BLaER1 treated with 17β-estradiol and CSF1 and Interleukin-3, amounts not matched to agents 10 nM and 100 nM (cell line): Measurements from ENCODE around the gene ATXN7L1.

Experiments
- H3K27ac ChIP-seq, 11 experiments: shearing (Covaris generic); formaldehyde crosslinking; 2 replicates each; pipeline ENCODE4 v1.8.1; 2022
- H3K27me3 ChIP-seq, 11 experiments: shearing (Covaris generic); formaldehyde crosslinking; 2 replicates each; pipeline ENCODE4 v1.8.1; 2022
- H3K36me3 ChIP-seq, 11 experiments: shearing (Covaris generic); formaldehyde crosslinking; 2 replicates each; pipeline ENCODE4 v1.8.1; 2022
- H3K4me1 ChIP-seq, 10 experiments: shearing (Covaris generic); formaldehyde crosslinking; 2 replicates each; pipeline ENCODE4 v1.8.1; 2022
- H3K4me2 ChIP-seq, 11 experiments: shearing (Covaris generic); formaldehyde crosslinking; 2 replicates each; pipeline ENCODE4 v1.8.1; 2022
- H3K4me3 ChIP-seq, 10 experiments: shearing (Covaris generic); formaldehyde crosslinking; 2 replicates each; pipeline ENCODE4 v1.8.1; 2022
- H3K9ac ChIP-seq, 11 experiments: shearing (Covaris generic); formaldehyde crosslinking; 2 replicates each; pipeline ENCODE4 v1.8.1; 2022
- H3K9me3 ChIP-seq, 11 experiments: shearing (Covaris generic); formaldehyde crosslinking; replicated peaks in 1 of 11; 2 replicates each; pipeline ENCODE4 v1.8.1; 2022
- H4K20me1 ChIP-seq, 11 experiments: shearing (Covaris generic); formaldehyde crosslinking; 2 replicates each; pipeline ENCODE4 v1.8.1; 2022
- Cebpa-rat ChIP-seq, 11 experiments: shearing (Covaris generic); IDR thresholded peaks; 2 replicates each; pipeline ENCODE4 v1.8.1; 2022

Gene ATXN7L1

GRCh38 chr7:105871142-105871541, 5.3 kb downstream of the ATXN7L1 start:
- peaks cover 12 to 28% (median 21%) of the 10 kb centered on the region in 10 experiments for H3K4me1 ChIP-seq
- H3K4me2 ChIP-seq = no peak overlapping the region
- no peaks in the 10 kb centered on the region for H3K27me3 ChIP-seq
- no peak overlapping the region for H3K4me3 ChIP-seq
- H3K36me3 ChIP-seq = peaks cover 0 to 38% (median 5%) of the 10 kb centered on the region in 11 experiments; a peak in 8 of 22 replicates
- no peak overlapping the region for H3K27ac ChIP-seq
- H3K9me3 ChIP-seq = peaks cover 0 to 16% (median 7%) of the 10 kb centered on the region in 11 experiments; a peak in 7 of 22 replicates
- H3K9ac ChIP-seq = no peak overlapping the region
- TF ChIP-seq Cebpa-rat (IDR thresholded peaks at IDR 0.05) = no peak
- peaks cover 0 to 11% (median 0%) of the 10 kb centered on the region in 11 experiments; a peak in 2 of 22 replicates for H4K20me1 ChIP-seq

GRCh38 chr7:105866102-105866801, 10.1 kb downstream of the ATXN7L1 start:
- Histone ChIP-seq H3K4me2 (no peak overlapping the region), H3K9me3 (peaks cover 0 to 16% (median 7%) of the 10 kb centered on the region in 11 experiments; a peak in 7 of 22 replicates), H3K36me3 (peaks cover 0 to 43% (median 0%) of the 10 kb centered on the region in 11 experiments; a peak in 5 of 22 replicates), H3K27ac (no peak overlapping the region), H3K4me1 (peaks cover 0 to 18% (median 13%) of the 10 kb centered on the region in 10 experiments; a peak in 15 of 20 replicates), H3K4me3 (no peak overlapping the region), H3K9ac (no peak overlapping the region), H3K27me3 (no peaks in the 10 kb centered on the region), H4K20me1 (peaks cover 0 to 34% (median 5%) of the 10 kb centered on the region in 11 experiments; a peak in 11 of 22 replicates)
- TF ChIP-seq Cebpa-rat (IDR thresholded peaks at IDR 0.05) = no peak

GRCh38 chr7:105863876-105864275, 12.5 kb downstream of the ATXN7L1 start:
- Histone ChIP-seq H3K4me2 (no peak overlapping the region), H3K27ac (no peak overlapping the region), H3K4me3 (no peak overlapping the region), H3K27me3 (no peaks in the 10 kb centered on the region), H3K9me3 (peaks cover 0 to 6% (median 2%) of the 10 kb centered on the region in 11 experiments; a peak in 5 of 22 replicates), H4K20me1 (peaks cover 0 to 38% (median 5%) of the 10 kb centered on the region in 11 experiments; a peak in 11 of 22 replicates), H3K9ac (no peak overlapping the region), H3K4me1 (peaks cover 0 to 18% (median 13%) of the 10 kb centered on the region in 10 experiments; a peak in 15 of 20 replicates), H3K36me3 (peaks cover 0 to 37% (median 0%) of the 10 kb centered on the region in 11 experiments; a peak in 5 of 22 replicates)
- no peak for TF ChIP-seq Cebpa-rat (IDR thresholded peaks at IDR 0.05)

GRCh38 chr7:105862770-105863169, 13.6 kb downstream of the ATXN7L1 start:
- H3K9me3 ChIP-seq = no peaks in the 10 kb centered on the region
- no peak overlapping the region for H3K9ac ChIP-seq
- no peak overlapping the region for H3K4me3 ChIP-seq
- peaks cover 1 to 12% (median 8%) of the 10 kb centered on the region in 10 experiments; a peak in 16 of 20 replicates for H3K4me1 ChIP-seq
- peaks cover 0 to 38% (median 5%) of the 10 kb centered on the region in 11 experiments; a peak in 12 of 22 replicates for H4K20me1 ChIP-seq
- peaks cover 0 to 29% (median 0%) of the 10 kb centered on the region in 11 experiments; a peak in 4 of 22 replicates for H3K36me3 ChIP-seq
- no peak overlapping the region for H3K27ac ChIP-seq
- TF ChIP-seq Cebpa-rat (IDR thresholded peaks at IDR 0.05) = no peak
- no peaks in the 10 kb centered on the region for H3K27me3 ChIP-seq
- H3K4me2 ChIP-seq = no peak overlapping the region

GRCh38 chr7:105862276-105862675, 14.1 kb downstream of the ATXN7L1 start:
- Histone ChIP-seq H3K9ac (no peak overlapping the region), H3K4me3 (no peak overlapping the region), H4K20me1 (peaks cover 0 to 38% (median 5%) of the 10 kb centered on the region in 11 experiments; a peak in 12 of 22 replicates), H3K9me3 (no peaks in the 10 kb centered on the region), H3K36me3 (peaks cover 0 to 24% (median 0%) of the 10 kb centered on the region in 11 experiments; a peak in 4 of 22 replicates), H3K4me2 (no peak overlapping the region), H3K4me1 (peaks cover 0 to 7% (median 5%) of the 10 kb centered on the region in 10 experiments; a peak in 12 of 20 replicates), H3K27ac (no peak overlapping the region), H3K27me3 (no peaks in the 10 kb centered on the region)
- TF ChIP-seq Cebpa-rat (IDR thresholded peaks at IDR 0.05) = no peak

GRCh38 chr7:105861224-105861623, 15.2 kb downstream of the ATXN7L1 start:
- H3K9me3 ChIP-seq = no peaks in the 10 kb centered on the region
- TF ChIP-seq Cebpa-rat (IDR thresholded peaks at IDR 0.05) = no peak
- H3K4me1 ChIP-seq = peaks cover 0 to 8% (median 0%) of the 10 kb centered on the region in 10 experiments; a peak in 1 of 20 replicates
- no peak overlapping the region for H3K4me3 ChIP-seq
- no peaks in the 10 kb centered on the region for H3K27me3 ChIP-seq
- no peak overlapping the region for H3K4me2 ChIP-seq
- no peak overlapping the region for H3K27ac ChIP-seq
- H3K9ac ChIP-seq = no peak overlapping the region
- peaks cover 0 to 16% (median 0%) of the 10 kb centered on the region in 11 experiments; a peak in 4 of 22 replicates for H3K36me3 ChIP-seq
- H4K20me1 ChIP-seq = peaks cover 0 to 34% (median 5%) of the 10 kb centered on the region in 11 experiments; a peak in 12 of 22 replicates

- H3K4me2 ChIP-seq = no peak overlapping the region
- H3K36me3 ChIP-seq = peaks cover 0 to 15% (median 0%) of the 10 kb centered on the region in 11 experiments; a peak in 2 of 22 replicates
- no peak overlapping the region for H3K9ac ChIP-seq
- H3K27ac ChIP-seq = no peak overlapping the region
- no peaks in the 10 kb centered on the region for H3K9me3 ChIP-seq
- H3K4me1 ChIP-seq = peaks cover 0 to 8% (median 0%) of the 10 kb centered on the region in 10 experiments; a peak in 1 of 20 replicates
- H4K20me1 ChIP-seq = peaks cover 0 to 34% (median 5%) of the 10 kb centered on the region in 11 experiments; a peak in 12 of 22 replicates
- H3K27me3 ChIP-seq = no peaks in the 10 kb centered on the region
- no peak overlapping the region for H3K4me3 ChIP-seq
- TF ChIP-seq Cebpa-rat (IDR thresholded peaks at IDR 0.05) = no peak
Observed at GRCh38 chr7:105860793-105861192, 15.6 kb downstream of the ATXN7L1 start.

GRCh38 chr7:105857009-105857952, 19.1 kb downstream of the ATXN7L1 start:
- Histone ChIP-seq H3K27ac (no peak overlapping the region), H3K27me3 (no peaks in the 10 kb centered on the region), H3K4me1 (peaks cover 0 to 10% (median 5%) of the 10 kb centered on the region in 10 experiments; a peak in 14 of 20 replicates), H3K4me3 (no peak overlapping the region), H4K20me1 (peaks cover 0 to 31% (median 4%) of the 10 kb centered on the region in 11 experiments; a peak in 10 of 22 replicates), H3K9me3 (no peaks in the 10 kb centered on the region), H3K36me3 (no peaks in the 10 kb centered on the region), H3K4me2 (no peak overlapping the region), H3K9ac (no peak overlapping the region)
- no peak for TF ChIP-seq Cebpa-rat (IDR thresholded peaks at IDR 0.05)
